Skeletal muscle tissue (tissue), 4 donors: ENCODE measurements around the gene DNASE1. TPM values are rescaled to one million over a fixed set of nuclear protein-coding genes. Genes with fewer than 3 reads are reported as not detected.
A peak's percentile ranks its signal among the peaks of the same experiment; 100 is the strongest.

Experiments used
- H3K27ac ChIP-seq: one replicate; pipeline ENCODE4 v1.7.0; 2013; ENCODE audit warnings: mild to moderate bottlenecking, low read depth, low read length, inconsistent platforms
- H3K27me3 ChIP-seq, 3 donors: one replicate each; pipeline ENCODE4 v1.7.0; 2013; ENCODE audit warnings: low read length in 3 of 3; ENCODE audit not compliant: control insufficient read depth in 3 of 3, insufficient read depth in 3 of 3
- H3K36me3 ChIP-seq, 3 donors: one replicate each; pipeline ENCODE4 v1.7.0; 2013; ENCODE audit warnings: low read length in 3 of 3; ENCODE audit not compliant: control insufficient read depth in 3 of 3, insufficient read depth in 3 of 3
- H3K4me1 ChIP-seq, 3 donors: one replicate each; pipeline ENCODE4 v1.7.0; 2013; ENCODE audit warnings: low read length in 3 of 3, mild to moderate bottlenecking in 3 of 3; ENCODE audit not compliant: control insufficient read depth in 3 of 3, insufficient read depth in 3 of 3
- H3K4me3 ChIP-seq, 3 donors: one replicate each; pipeline ENCODE4 v1.7.0; 2013; ENCODE audit warnings: low read length in 3 of 3
- H3K9ac ChIP-seq, 3 donors: one replicate each; pipeline ENCODE4 v1.7.0; 2013; ENCODE audit warnings: low read length in 3 of 3, mild to moderate bottlenecking in 3 of 3, moderate library complexity in 2 of 3, low read depth in 1 of 3
- H3K9me3 ChIP-seq, 3 donors: one replicate each; pipeline ENCODE4 v1.7.0; 2013; ENCODE audit warnings: low read length in 3 of 3; ENCODE audit not compliant: control insufficient read depth in 3 of 3
- total RNA-seq: library from RNA; depleted of rRNA; stranded (reverse); fragments of >200 nt; gene quantifications from one replicate; pipeline ENCODE4 v1.2.3, GENCODE V29; 2014
- donor health status: Osteomylitis.

DNASE1 gene
- total RNA-seq, 1 donor from 2014 or later = 15.1 TPM

GRCh38 chr16:3641801-3642396, 12.6 kb upstream of the DNASE1 start:
- Histone ChIP-seq H3K9me3 (no peaks in the 10 kb centered on the region), H3K4me1 (peaks cover 0 to 17% (median 15%) of the 10 kb centered on the region in 3 donors), H3K27me3 (no peaks in the 10 kb centered on the region), H3K9ac (no peak overlapping the region), H3K36me3 (peaks cover 2 to 6% (median 5%) of the 10 kb centered on the region in 3 donors), H3K27ac (no peak overlapping the region), H3K4me3 (no peak overlapping the region)

- H3K9me3 ChIP-seq = no peaks in the 10 kb centered on the region
- no peak overlapping the region for H3K9ac ChIP-seq
- H3K4me3 ChIP-seq = no peak overlapping the region
- H3K36me3 ChIP-seq = peaks cover 2 to 6% (median 5%) of the 10 kb centered on the region in 3 donors
- H3K27ac ChIP-seq = no peak overlapping the region
- peaks cover 0 to 17% (median 15%) of the 10 kb centered on the region in 3 donors for H3K4me1 ChIP-seq
- no peaks in the 10 kb centered on the region for H3K27me3 ChIP-seq
These were observed 11.9 kb upstream of the DNASE1 start for GRCh38 chr16:3642397-3643094.

- H3K36me3 ChIP-seq = peaks cover 2 to 6% (median 5%) of the 10 kb centered on the region in 3 donors
- H3K4me1 ChIP-seq = peaks cover 0 to 17% (median 15%) of the 10 kb centered on the region in 3 donors
- no peaks in the 10 kb centered on the region for H3K27me3 ChIP-seq
- H3K27ac ChIP-seq = no peak overlapping the region
- no peaks in the 10 kb centered on the region for H3K9me3 ChIP-seq
- H3K4me3 ChIP-seq = no peak overlapping the region
- no peak overlapping the region for H3K9ac ChIP-seq
These were observed 11.3 kb upstream of the DNASE1 start for GRCh38 chr16:3643095-3643730.

- H3K27ac ChIP-seq = no peak overlapping the region
These were observed 9.4 kb upstream of the DNASE1 start for GRCh38 chr16:3645108-3645503.

GRCh38 chr16:3645504-3646347, 8.8 kb upstream of the DNASE1 start:
- Histone ChIP-seq H3K9me3 (no peaks in the 10 kb centered on the region), H3K27me3 (no peaks in the 10 kb centered on the region), H3K4me3 (no peak overlapping the region), H3K27ac (peak overlapping the region; percentile 30), H3K36me3 (peaks cover 2 to 8% (median 3%) of the 10 kb centered on the region in 3 donors), H3K9ac (peak overlapping the region in 2 of 3 donors; percentile 33 to 40), H3K4me1 (peaks cover 0 to 17% (median 15%) of the 10 kb centered on the region in 3 donors)

More at GRCh38 chr16:3645108-3645503, 9.4 kb upstream of the DNASE1 start:
- Histone ChIP-seq H3K4me1 (peaks cover 0 to 17% (median 15%) of the 10 kb centered on the region in 3 donors), H3K4me3 (no peak overlapping the region), H3K9ac (no peak overlapping the region), H3K9me3 (no peaks in the 10 kb centered on the region), H3K36me3 (peaks cover 2 to 6% (median 5%) of the 10 kb centered on the region in 3 donors), H3K27me3 (no peaks in the 10 kb centered on the region)

- Histone ChIP-seq H3K9me3 (no peaks in the 10 kb centered on the region), H3K4me3 (no peak overlapping the region), H3K4me1 (peaks cover 0 to 17% (median 15%) of the 10 kb centered on the region in 3 donors), H3K9ac (peak overlapping the region in 1 of 3 donors; percentile 40), H3K27ac (peak overlapping the region; percentile 30), H3K36me3 (peaks cover 0 to 7% (median under 1%) of the 10 kb centered on the region in 3 donors), H3K27me3 (no peaks in the 10 kb centered on the region)
These were observed 8.1 kb upstream of the DNASE1 start for GRCh38 chr16:3646348-3646920.

- Histone ChIP-seq H3K9me3 (no peaks in the 10 kb centered on the region), H3K4me1 (peaks cover 0 to 19% (median 15%) of the 10 kb centered on the region in 3 donors), H3K9ac (no peak overlapping the region), H3K36me3 (peaks cover 8 to 13% (median 9%) of the 10 kb centered on the region in 3 donors), H3K27ac (no peak overlapping the region), H3K4me3 (no peak overlapping the region), H3K27me3 (no peaks in the 10 kb centered on the region)
These were observed 3.7 kb upstream of the DNASE1 start for GRCh38 chr16:3650631-3651265.

GRCh38 chr16:3651461-3652372, 2.8 kb upstream of the DNASE1 start:
- Histone ChIP-seq H3K4me3 (no peak overlapping the region), H3K36me3 (peaks cover 15 to 18% (median 15%) of the 10 kb centered on the region in 3 donors), H3K9ac (no peak overlapping the region), H3K27me3 (no peaks in the 10 kb centered on the region), H3K9me3 (no peaks in the 10 kb centered on the region), H3K4me1 (peaks cover 0 to 9% (median 5%) of the 10 kb centered on the region in 3 donors), H3K27ac (no peak overlapping the region)
